ENCODE measurements around the gene PIN4.

DNA sequence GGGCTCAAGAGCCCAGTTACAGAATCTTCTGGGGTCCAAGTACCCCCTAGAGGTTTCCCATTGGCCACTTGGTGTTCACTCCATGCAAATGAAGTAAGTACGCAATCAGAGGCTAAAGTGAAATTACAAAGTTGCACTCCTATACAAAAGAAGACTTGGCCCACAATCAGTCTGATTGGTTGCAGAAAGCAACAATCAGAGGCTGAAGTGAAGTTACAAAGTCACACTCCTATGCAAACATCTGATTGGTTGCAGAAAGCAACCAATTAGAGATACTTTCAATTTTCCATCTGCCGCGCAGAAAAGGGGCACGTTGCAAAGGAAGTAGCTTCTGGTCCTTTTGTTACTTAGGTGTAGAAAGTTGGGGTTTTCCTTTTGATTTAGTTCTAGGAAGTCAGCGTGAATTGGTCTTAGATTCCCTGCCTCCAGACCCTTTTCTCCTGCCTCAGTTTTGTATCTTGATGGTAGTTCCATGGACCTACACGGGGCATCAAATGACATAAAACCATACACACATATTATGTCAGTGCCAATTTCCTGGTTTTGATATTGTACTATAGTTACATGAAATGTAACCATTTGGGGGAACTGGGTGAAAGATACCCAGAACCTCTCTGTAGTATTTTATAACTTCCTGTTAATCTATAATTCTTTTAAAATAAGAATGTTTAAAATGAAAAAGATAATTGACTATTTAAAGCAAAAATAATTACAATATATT, 12.4 kb upstream of the PIN4 start:
- TF ChIP-seq YY1 (IDR thresholded peaks at IDR 0.05; ENCODE audit: insufficient read depth, insufficient read length) (no peak), ZNF274 (IDR thresholded peaks at IDR 0.05; ENCODE audit: low read depth, low read length) (no peak)
